CD4-positive, CD25-positive, alpha-beta regulatory T cell (primary cell): ENCODE data around the gene FAM131B. TPM values are rescaled to one million over a fixed set of nuclear protein-coding genes. Genes with fewer than 3 reads are reported as not detected.
A peak's percentile ranks its signal among the peaks of the same experiment; 100 is the strongest.

Experiments used
- ATAC-seq, 2 donors: fragments of 150-1000 bp; cut with Tn5 transposase; one replicate each; pipeline ENCODE4 v1.10.0; 2021; ENCODE audit warnings: low read depth in 2 of 2, moderate number of reproducible peaks in 2 of 2, moderate library complexity in 1 of 2
- DNase-seq, 3 donors: peaks; one replicate each; pipeline versions ENCODE4 v3.0.0 to v3.0.0-alpha.2; 2012 to 2022; ENCODE audit warnings: mixed read lengths in 1 of 3
- H3K27ac ChIP-seq: one replicate; pipeline ENCODE4 v1.7.0; 2013; ENCODE audit warnings: mild to moderate bottlenecking, low read length; ENCODE audit not compliant: insufficient read depth, poor library complexity, severe bottlenecking
- H3K27me3 ChIP-seq: one replicate; pipeline ENCODE4 v1.7.0; 2013; ENCODE audit warnings: low read length; ENCODE audit not compliant: control insufficient read depth, insufficient read depth
- H3K36me3 ChIP-seq: one replicate; pipeline ENCODE4 v1.7.0; 2013; ENCODE audit warnings: mild to moderate bottlenecking, low read length, moderate library complexity; ENCODE audit not compliant: control insufficient read depth, insufficient read depth
- H3K4me1 ChIP-seq: 2 replicates; pipeline ENCODE4 v1.7.0; 2013; ENCODE audit warnings: mild to moderate bottlenecking, low read length; ENCODE audit not compliant: insufficient read depth, control insufficient read depth, poor library complexity, severe bottlenecking
- H3K4me3 ChIP-seq: one replicate; pipeline ENCODE4 v1.7.0; 2013; ENCODE audit warnings: low read depth, mild to moderate bottlenecking, low read length, moderate library complexity
- H3K9me3 ChIP-seq, 2 experiments: 1 replicate in 1 of 2; 2 replicates in 1 of 2; pipeline ENCODE4 v1.7.0; 2013; ENCODE audit warnings: low read length in 2 of 2, mild to moderate bottlenecking in 1 of 2, moderate library complexity in 1 of 2; ENCODE audit not compliant: control insufficient read depth in 2 of 2
- H3K27ac Mint-ChIP-seq, 3 donors: one replicate each; pipeline ENCODE4 v1.8.0; 2020 to 2022; ENCODE audit warnings: mild to moderate bottlenecking in 3 of 3, mixed read lengths in 3 of 3, moderate library complexity in 2 of 3
- H3K27me3 Mint-ChIP-seq: one replicate; pipeline ENCODE4 v1.8.0; 2022; ENCODE audit warnings: mild to moderate bottlenecking, mixed read lengths
- H3K36me3 Mint-ChIP-seq: one replicate; pipeline ENCODE4 v1.8.0; 2020; ENCODE audit warnings: mixed read lengths
- H3K4me1 Mint-ChIP-seq, 4 donors: one replicate each; pipeline ENCODE4 v1.8.0; 2020 to 2022; ENCODE audit warnings: mixed read lengths in 4 of 4, mild to moderate bottlenecking in 1 of 4
- H3K4me3 Mint-ChIP-seq, 4 donors: one replicate each; pipeline ENCODE4 v1.8.0; 2020 to 2022; ENCODE audit warnings: mild to moderate bottlenecking in 4 of 4, mixed read lengths in 4 of 4, moderate library complexity in 3 of 4
- H3K9me3 Mint-ChIP-seq, 7 donors: one replicate each; pipeline ENCODE4 v1.8.0; 2020 to 2022; ENCODE audit warnings: mixed read lengths in 7 of 7, mild to moderate bottlenecking in 3 of 7, moderate library complexity in 2 of 7
- polyA plus RNA-seq, 4 donors: library from polyadenylated mRNA; unstranded; fragments of 300-500 nt; fragmentation: Illumina TruSeq; gene quantifications; one replicate each; pipeline ENCODE4 v1.2.3, GENCODE V29; 2021
- total RNA-seq: library from RNA; stranded (reverse); gene quantifications from one replicate; pipeline ENCODE4 v1.2.3, GENCODE V29; 2022

The FAM131B gene
- total and polyA plus RNA-seq, 5 donors from 2014 or later: 0.14 to 0.36 (median 0.31) TPM; not detected in 1

- Histone ChIP-seq H3K4me1 (peaks cover 63% of the 10 kb centered on the region), H3K4me3 (peak overlapping the region; percentile 58), H3K36me3 (peaks cover 16% of the 10 kb centered on the region), H3K27ac (peak overlapping the region; percentile 36), H3K27me3 (no peaks in the 10 kb centered on the region), H3K9me3 (no peaks in the 10 kb centered on the region)
- H3K9me3 Mint-ChIP-seq: peaks cover 0 to 1% (median 0%) of the 10 kb centered on the region in 7 donors
- H3K27me3 Mint-ChIP-seq: no peaks in the 10 kb centered on the region
- H3K36me3 Mint-ChIP-seq: peaks cover 4% of the 10 kb centered on the region
- ATAC-seq: no peak
- no peak overlapping the region for H3K4me3 Mint-ChIP-seq
- no peak overlapping the region for H3K27ac Mint-ChIP-seq
- no peak for DNase-seq
- peaks cover 10 to 21% (median 10%) of the 10 kb centered on the region in 4 donors for H3K4me1 Mint-ChIP-seq
These were observed 21.6 kb upstream of the FAM131B start for GRCh38 chr7:143384148-143384547.

GRCh38 chr7:143383642-143383957 is 21.1 kb upstream of the FAM131B start:
- H3K27ac ChIP-seq: peak overlapping the region; percentile 30
- DNase-seq (no peak), ATAC-seq (no peak)
- H3K36me3 Mint-ChIP-seq: no peaks in the 10 kb centered on the region
- H3K4me1 ChIP-seq: peaks cover 69% of the 10 kb centered on the region
- H3K9me3 Mint-ChIP-seq: peaks cover 0 to 1% (median 0%) of the 10 kb centered on the region in 7 donors
- H3K4me3 Mint-ChIP-seq: no peak overlapping the region
- H3K9me3 ChIP-seq: no peaks in the 10 kb centered on the region
- H3K27me3 Mint-ChIP-seq: no peaks in the 10 kb centered on the region
- peak overlapping the region; percentile 58 for H3K4me3 ChIP-seq
- no peaks in the 10 kb centered on the region for H3K27me3 ChIP-seq
- peaks cover 11% of the 10 kb centered on the region for H3K36me3 ChIP-seq
- H3K4me1 Mint-ChIP-seq: peaks cover 14 to 22% (median 15%) of the 10 kb centered on the region in 4 donors
- H3K27ac Mint-ChIP-seq: peak overlapping the region in 1 of 3 donors; percentile 90

GRCh38 chr7:143382791-143383641 is 20.5 kb upstream of the FAM131B start:
- H3K9me3 ChIP-seq: no peaks in the 10 kb centered on the region
- ATAC-seq (no peak), DNase-seq (no peak)
- no peaks in the 10 kb centered on the region for H3K27me3 ChIP-seq
- H3K36me3 Mint-ChIP-seq: no peaks in the 10 kb centered on the region
- peaks cover 6% of the 10 kb centered on the region for H3K36me3 ChIP-seq
- H3K9me3 Mint-ChIP-seq: peaks cover 0 to 1% (median 0%) of the 10 kb centered on the region in 7 donors
- no peak overlapping the region for H3K4me3 Mint-ChIP-seq
- peak overlapping the region; percentile 96 for H3K27ac ChIP-seq
- no peaks in the 10 kb centered on the region for H3K27me3 Mint-ChIP-seq
- peak overlapping the region in 2 of 3 donors; percentile 87 to 90 for H3K27ac Mint-ChIP-seq
- H3K4me1 ChIP-seq: peaks cover 72% of the 10 kb centered on the region
- peak overlapping the region; percentile 62 for H3K4me3 ChIP-seq
- peaks cover 15 to 26% (median 20%) of the 10 kb centered on the region in 4 donors for H3K4me1 Mint-ChIP-seq

- H3K4me1 ChIP-seq: peaks cover 72% of the 10 kb centered on the region
- no peak overlapping the region for H3K4me3 Mint-ChIP-seq
- H3K36me3 Mint-ChIP-seq: peaks cover 1% of the 10 kb centered on the region
- no peaks in the 10 kb centered on the region for H3K27me3 ChIP-seq
- ATAC-seq: no peak
- H3K4me1 Mint-ChIP-seq: peaks cover 18 to 26% (median 23%) of the 10 kb centered on the region in 4 donors
- H3K36me3 ChIP-seq: no peaks in the 10 kb centered on the region
- H3K9me3 ChIP-seq: no peaks in the 10 kb centered on the region
- H3K27me3 Mint-ChIP-seq: no peaks in the 10 kb centered on the region
- peak overlapping the region; percentile 96 for H3K27ac ChIP-seq
- H3K27ac Mint-ChIP-seq: peak overlapping the region in 2 of 3 donors; percentile 87 to 90
- H3K9me3 Mint-ChIP-seq: peaks cover 0 to 1% (median 0%) of the 10 kb centered on the region in 7 donors
- peak overlapping the region; percentile 64 for H3K4me3 ChIP-seq
- DNase-seq: no peak
These were observed 19.7 kb upstream of the FAM131B start for GRCh38 chr7:143382126-143382790.

- H3K4me3 ChIP-seq: peak overlapping the region; percentile 64
- Mint-ChIP-seq H3K4me1 (peaks cover 24 to 32% (median 28%) of the 10 kb centered on the region in 4 donors), H3K27ac (peak overlapping the region in 2 of 3 donors; percentile 15 to 90), H3K36me3 (peaks cover 4% of the 10 kb centered on the region), H3K9me3 (peaks cover 0 to 1% (median 0%) of the 10 kb centered on the region in 7 donors), H3K4me3 (peak overlapping the region in 1 of 4 donors; percentile 95), H3K27me3 (no peaks in the 10 kb centered on the region)
- no peaks in the 10 kb centered on the region for H3K27me3 ChIP-seq
- H3K4me1 ChIP-seq: peaks cover 69% of the 10 kb centered on the region
- H3K9me3 ChIP-seq: no peaks in the 10 kb centered on the region
- H3K27ac ChIP-seq: peak overlapping the region; percentile 96
- peak in 1 of 3 donors; percentile 36 for DNase-seq
- H3K36me3 ChIP-seq: no peaks in the 10 kb centered on the region
- ATAC-seq: peak in 1 of 2 donors; percentile 0
These were observed 19.1 kb upstream of the FAM131B start for GRCh38 chr7:143381427-143382125.

GRCh38 chr7:143380646-143381426 is 18.3 kb upstream of the FAM131B start, which contains the start of gene ZYX:
ZYX (plus strand) TSS chr7:143381345; CDS start chr7:143381572, 227 bp downstream.
- peaks cover 0 to 1% (median 0%) of the 10 kb centered on the region in 7 donors for H3K9me3 Mint-ChIP-seq
- Histone ChIP-seq H3K4me3 (peak within 1 kb of the TSS; percentile 91), H3K36me3 (no peaks in the 10 kb centered on the region), H3K27ac (peak within 1 kb of the TSS; percentile 96), H3K4me1 (peaks cover 69% of the 10 kb centered on the region), H3K27me3 (no peaks in the 10 kb centered on the region), H3K9me3 (no peaks in the 10 kb centered on the region)
- DNase-seq (peak; percentile 82 to 91 (median 87)), ATAC-seq (peak; percentile 80 to 81)
- H3K27me3 Mint-ChIP-seq: no peaks in the 10 kb centered on the region
- peaks cover 28 to 40% (median 34%) of the 10 kb centered on the region in 4 donors for H3K4me1 Mint-ChIP-seq
- peak within 1 kb of the TSS; percentile 91 to 99 (median 94) for H3K4me3 Mint-ChIP-seq
- peaks cover 4% of the 10 kb centered on the region for H3K36me3 Mint-ChIP-seq
- H3K27ac Mint-ChIP-seq: peak within 1 kb of the TSS; percentile 91 to 98 (median 95)
